Nephron (organoid): Measurements from ENCODE around the gene PCDH19.

Source experiments
- H3K27ac Mint-ChIP-seq, 3 experiments: 2 replicates each; pipeline ENCODE4 v1.8.0; 2020; ENCODE audit warnings: mixed read lengths in 3 of 3, mild to moderate bottlenecking in 2 of 3, moderate library complexity in 1 of 3
- H3K27me3 Mint-ChIP-seq: 2 replicates; pipeline ENCODE4 v1.8.0; 2021; ENCODE audit warnings: low read depth, mild to moderate bottlenecking, moderate library complexity, mixed read lengths
- H3K36me3 Mint-ChIP-seq: 2 replicates; pipeline ENCODE4 v1.8.0; 2020; ENCODE audit warnings: low read depth, mixed read lengths
- H3K4me1 Mint-ChIP-seq: 2 replicates; pipeline ENCODE4 v1.8.0; 2020; ENCODE audit warnings: mixed read lengths
- H3K4me3 Mint-ChIP-seq, 3 experiments: 2 replicates each; pipeline ENCODE4 v1.8.0; 2020; ENCODE audit warnings: mild to moderate bottlenecking in 3 of 3, mixed read lengths in 3 of 3, moderate library complexity in 2 of 3
- H3K9me3 Mint-ChIP-seq: 2 replicates; pipeline ENCODE4 v1.8.0; 2020; ENCODE audit warnings: mixed read lengths
- CTCF ChIP-seq, 3 experiments: fragments of 200-600 bp; sonication (generic); IDR thresholded peaks; one replicate each; pipeline ENCODE4 v1.5.0; 2021; ENCODE audit warnings: antibody characterized with exemption in 3 of 3; ENCODE audit not compliant: unreplicated experiment in 3 of 3

Gene PCDH19

DNA sequence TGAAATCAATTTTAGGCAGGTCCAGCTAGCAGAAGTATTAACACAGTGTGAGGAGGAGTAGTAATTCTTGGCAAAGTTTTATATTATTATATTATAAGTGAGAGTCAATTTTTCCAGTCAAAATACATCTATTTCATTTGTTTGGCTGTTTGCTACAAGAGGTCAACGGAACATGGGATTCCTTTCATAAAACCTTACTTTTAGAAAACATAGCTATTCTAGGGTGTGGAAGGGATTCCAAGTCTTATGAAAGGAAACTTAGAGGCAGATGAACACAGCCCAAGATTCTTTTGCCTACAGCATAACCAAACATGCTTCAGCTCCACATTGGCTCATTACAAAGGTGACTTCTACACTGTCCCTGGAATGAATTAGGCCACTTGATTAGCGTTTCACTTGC, 29.9 kb upstream of the PCDH19 start:
- H3K36me3 Mint-ChIP-seq = no peaks in the 10 kb centered on the region
- TF ChIP-seq CTCF (IDR thresholded peaks at IDR 0.05; ENCODE audit: unreplicated experiment in 3 of 3) = no peak
- peaks cover 6% of the 10 kb centered on the region for H3K4me1 Mint-ChIP-seq
- H3K4me3 Mint-ChIP-seq = no peak overlapping the region
- no peaks in the 10 kb centered on the region for H3K9me3 Mint-ChIP-seq
- no peak overlapping the region for H3K27ac Mint-ChIP-seq
- no peaks in the 10 kb centered on the region for H3K27me3 Mint-ChIP-seq

- Mint-ChIP-seq H3K27me3 (no peaks in the 10 kb centered on the region), H3K4me1 (peaks cover 11% of the 10 kb centered on the region), H3K4me3 (no peak overlapping the region), H3K27ac (no peak overlapping the region), H3K36me3 (no peaks in the 10 kb centered on the region), H3K9me3 (no peaks in the 10 kb centered on the region)
- TF ChIP-seq CTCF (IDR thresholded peaks at IDR 0.05; ENCODE audit: unreplicated experiment in 3 of 3) = no peak
Observed at GRCh38 chrX:100435726-100436125, 25.7 kb upstream of the PCDH19 start.

- Mint-ChIP-seq H3K36me3 (no peaks in the 10 kb centered on the region), H3K27me3 (no peaks in the 10 kb centered on the region), H3K4me3 (no peak overlapping the region), H3K27ac (no peak overlapping the region), H3K4me1 (peaks cover 3% of the 10 kb centered on the region), H3K9me3 (no peaks in the 10 kb centered on the region)
- peak; percentile 29 to 41 (median 37) for TF ChIP-seq CTCF (IDR thresholded peaks at IDR 0.05; ENCODE audit: unreplicated experiment in 3 of 3)
Observed at GRCh38 chrX:100424012-100424411, 13.9 kb upstream of the PCDH19 start.

GRCh38 chrX:100418556-100418955, 8.5 kb upstream of the PCDH19 start:
- Mint-ChIP-seq H3K9me3 (no peaks in the 10 kb centered on the region), H3K27me3 (no peaks in the 10 kb centered on the region), H3K4me1 (peaks cover 49% of the 10 kb centered on the region), H3K36me3 (no peaks in the 10 kb centered on the region), H3K27ac (peak overlapping the region; percentile 97 to 98 (median 98)), H3K4me3 (no peak overlapping the region)
- no peak for TF ChIP-seq CTCF (IDR thresholded peaks at IDR 0.05; ENCODE audit: unreplicated experiment in 3 of 3)

DNA sequence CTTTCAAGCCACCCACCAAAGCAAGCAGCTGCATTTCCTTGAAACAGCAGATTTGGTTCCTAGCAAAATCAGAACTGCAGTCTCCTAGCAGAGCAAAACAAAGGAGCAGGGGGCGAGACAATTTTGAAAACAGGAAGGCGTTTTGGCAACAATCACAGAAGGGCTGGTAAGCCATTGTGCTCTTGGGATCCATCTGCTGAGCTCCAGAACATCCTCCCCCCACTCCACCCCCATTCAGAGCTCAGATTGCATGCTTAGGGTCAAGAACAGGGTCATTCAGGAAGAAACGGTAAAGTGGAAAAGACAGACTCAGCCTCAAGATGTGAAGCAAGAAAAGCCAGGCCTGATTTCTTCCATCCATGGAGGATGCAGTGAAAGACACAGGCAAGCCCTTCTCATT, 7.6 kb upstream of the PCDH19 start:
- H3K4me3 Mint-ChIP-seq = peak overlapping the region in 1 of 3 experiments; percentile 38
- H3K27ac Mint-ChIP-seq = peak overlapping the region; percentile 97 to 98 (median 98)
- H3K27me3 Mint-ChIP-seq = peaks cover 5% of the 10 kb centered on the region
- H3K9me3 Mint-ChIP-seq = no peaks in the 10 kb centered on the region
- H3K4me1 Mint-ChIP-seq = peaks cover 56% of the 10 kb centered on the region
- no peaks in the 10 kb centered on the region for H3K36me3 Mint-ChIP-seq
- no peak for TF ChIP-seq CTCF (IDR thresholded peaks at IDR 0.05; ENCODE audit: unreplicated experiment in 3 of 3)

GRCh38 chrX:100413229-100413628, 3.2 kb upstream of the PCDH19 start:
- peak overlapping the region; percentile 81 to 94 (median 90) for H3K4me3 Mint-ChIP-seq
- peaks cover under 1% of the 10 kb centered on the region for H3K36me3 Mint-ChIP-seq
- H3K4me1 Mint-ChIP-seq = peaks cover 57% of the 10 kb centered on the region
- H3K27ac Mint-ChIP-seq = peak overlapping the region in 1 of 3 experiments; percentile 1
- H3K27me3 Mint-ChIP-seq = peaks cover 36% of the 10 kb centered on the region
- peak; percentile 71 to 80 (median 76) for TF ChIP-seq CTCF (IDR thresholded peaks at IDR 0.05; ENCODE audit: unreplicated experiment in 3 of 3)
- H3K9me3 Mint-ChIP-seq = no peaks in the 10 kb centered on the region
